Spinal cord (tissue), 10 donors: ENCODE measurements around the gene ZFP36L2. TPM values are rescaled to one million over a fixed set of nuclear protein-coding genes. Genes with fewer than 3 reads are reported as not detected.

Experiments
- DNase-seq, 6 donors: peaks; one replicate each; pipeline versions ENCODE4 v3.0.0 to v3.0.0-alpha.2; 2013 to 2015; ENCODE audit warnings: low spot score in 6 of 6, low read depth in 4 of 6
- H3K27ac ChIP-seq: one replicate; pipeline ENCODE4 v1.5.1; 2013; ENCODE audit warnings: low read depth, low read length, control low read depth
- H3K27me3 ChIP-seq: one replicate; pipeline ENCODE4 v1.6.1; 2013; ENCODE audit warnings: low read length; ENCODE audit not compliant: control insufficient read depth, insufficient read depth
- H3K36me3 ChIP-seq: one replicate; pipeline ENCODE4 v1.6.1; 2013; ENCODE audit warnings: low read length; ENCODE audit not compliant: control insufficient read depth, insufficient read depth
- H3K4me1 ChIP-seq: one replicate; pipeline ENCODE4 v1.6.1; 2013; ENCODE audit warnings: low read length; ENCODE audit not compliant: control insufficient read depth, insufficient read depth
- H3K4me3 ChIP-seq: one replicate; pipeline ENCODE4 v1.5.1; 2013; ENCODE audit warnings: low read depth, low read length, control low read depth
- H3K9me3 ChIP-seq: one replicate; pipeline ENCODE4 v1.6.1; 2013; ENCODE audit warnings: low read length; ENCODE audit not compliant: control insufficient read depth, insufficient read depth
- WGBS: methylation state at CpG from one replicate; pipeline ENCODE4 v1.1.5; 2013; ENCODE audit warnings: missing lambda C conversion rate; ENCODE audit not compliant: insufficient coverage; 5-methylcytosine and 5-hydroxymethylcytosine counted together
- polyA plus RNA-seq, 2 donors: library from polyadenylated mRNA; unstranded; fragments of 120-200 nt; gene quantifications; one replicate each; pipeline ENCODE4 v1.2.1, GENCODE V29; 2013; ENCODE audit not compliant: insufficient read length in 2 of 2
- total RNA-seq, 2 donors: library from RNA; depleted of rRNA in 1 of 2; stranded (reverse); fragments of 120-200 nt in 1 of 2; fragments of >200 nt in 1 of 2; gene quantifications; one replicate each; pipeline versions ENCODE4 v1.2.3 to v1.2.4, GENCODE V29; 2013 to 2014
- donor health status: healthy.

ZFP36L2 gene
- total and polyA plus RNA-seq, 4 donors: 20.8 to 75.4 (median 50.2) TPM

DNA sequence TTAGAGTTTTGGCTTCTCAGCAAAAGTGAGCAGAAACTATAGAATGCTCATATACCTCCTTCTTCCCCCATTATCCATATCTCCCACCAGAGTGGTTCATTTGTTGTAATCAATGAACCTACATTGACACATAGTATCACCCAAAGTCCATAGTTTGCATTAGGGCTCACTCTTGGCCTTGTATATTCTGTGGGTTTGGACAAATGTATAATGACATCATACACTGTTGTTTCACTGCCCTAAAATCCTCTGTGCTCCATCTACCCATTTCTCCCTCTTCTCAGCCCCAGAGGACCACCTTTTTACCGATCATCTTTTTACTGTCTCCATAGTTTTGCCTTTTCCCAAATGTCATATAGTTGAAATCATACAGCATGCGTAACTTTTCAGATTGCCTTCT is 24.1 kb downstream of the ZFP36L2 start:
- Histone ChIP-seq H3K36me3 (no peaks in the 10 kb centered on the region), H3K4me3 (no peak overlapping the region), H3K27me3 (no peaks in the 10 kb centered on the region), H3K4me1 (peaks cover 17% of the 10 kb centered on the region), H3K27ac (no peak overlapping the region), H3K9me3 (no peaks in the 10 kb centered on the region)
- WGBS: 100% methylated on average over 2 of the region's 2 CpGs
- DNase-seq: no peak

DNA sequence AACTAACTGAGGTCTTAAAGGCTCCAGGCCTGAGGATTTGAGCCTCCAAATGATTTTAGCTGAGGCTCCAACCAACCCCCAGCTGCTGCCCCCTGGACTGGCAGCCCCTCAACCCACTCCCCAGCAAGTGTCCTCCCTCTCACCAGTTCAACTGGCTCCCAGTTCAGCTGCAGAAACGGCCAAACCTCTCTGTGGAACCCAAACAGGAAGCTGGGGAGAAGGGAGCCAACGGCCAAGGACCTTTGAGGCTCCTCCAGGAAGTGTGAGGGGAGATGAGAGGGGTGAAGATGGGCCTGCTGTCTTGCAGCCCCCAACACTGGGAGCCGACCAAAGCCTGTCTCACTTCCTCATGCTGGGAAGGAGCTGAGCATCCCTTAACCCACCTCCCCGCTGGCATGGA is 24.9 kb downstream of the ZFP36L2 start:
- Histone ChIP-seq H3K27ac (no peak overlapping the region), H3K36me3 (no peaks in the 10 kb centered on the region), H3K4me3 (no peak overlapping the region), H3K4me1 (peaks cover 22% of the 10 kb centered on the region), H3K27me3 (no peaks in the 10 kb centered on the region), H3K9me3 (no peaks in the 10 kb centered on the region)
- no peak for DNase-seq
- 37% methylated on average over 2 of the region's 4 CpGs for WGBS

DNA sequence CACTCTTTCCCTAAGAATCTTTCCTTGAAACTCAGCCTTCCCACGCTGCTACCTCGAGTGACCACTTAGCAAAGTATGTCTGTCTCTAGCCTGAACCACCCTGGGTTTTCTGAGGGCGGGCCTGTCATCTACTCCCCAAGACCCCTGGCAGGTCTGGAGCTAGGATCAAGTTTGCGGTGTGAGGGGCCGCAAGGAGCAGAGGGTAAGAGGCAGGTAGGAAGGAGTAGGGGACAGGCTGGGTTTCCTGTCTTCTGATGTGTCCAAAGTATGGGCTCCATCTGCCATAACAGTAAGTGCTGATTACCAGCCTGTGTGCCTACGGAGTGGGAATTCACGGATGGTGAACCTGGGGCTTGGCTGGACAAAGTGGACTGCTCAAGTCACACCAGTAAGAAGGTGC is 25.4 kb downstream of the ZFP36L2 start:
- H3K27me3 ChIP-seq: no peaks in the 10 kb centered on the region
- WGBS: 98% methylated on average over 7 of the region's 7 CpGs

DNA sequence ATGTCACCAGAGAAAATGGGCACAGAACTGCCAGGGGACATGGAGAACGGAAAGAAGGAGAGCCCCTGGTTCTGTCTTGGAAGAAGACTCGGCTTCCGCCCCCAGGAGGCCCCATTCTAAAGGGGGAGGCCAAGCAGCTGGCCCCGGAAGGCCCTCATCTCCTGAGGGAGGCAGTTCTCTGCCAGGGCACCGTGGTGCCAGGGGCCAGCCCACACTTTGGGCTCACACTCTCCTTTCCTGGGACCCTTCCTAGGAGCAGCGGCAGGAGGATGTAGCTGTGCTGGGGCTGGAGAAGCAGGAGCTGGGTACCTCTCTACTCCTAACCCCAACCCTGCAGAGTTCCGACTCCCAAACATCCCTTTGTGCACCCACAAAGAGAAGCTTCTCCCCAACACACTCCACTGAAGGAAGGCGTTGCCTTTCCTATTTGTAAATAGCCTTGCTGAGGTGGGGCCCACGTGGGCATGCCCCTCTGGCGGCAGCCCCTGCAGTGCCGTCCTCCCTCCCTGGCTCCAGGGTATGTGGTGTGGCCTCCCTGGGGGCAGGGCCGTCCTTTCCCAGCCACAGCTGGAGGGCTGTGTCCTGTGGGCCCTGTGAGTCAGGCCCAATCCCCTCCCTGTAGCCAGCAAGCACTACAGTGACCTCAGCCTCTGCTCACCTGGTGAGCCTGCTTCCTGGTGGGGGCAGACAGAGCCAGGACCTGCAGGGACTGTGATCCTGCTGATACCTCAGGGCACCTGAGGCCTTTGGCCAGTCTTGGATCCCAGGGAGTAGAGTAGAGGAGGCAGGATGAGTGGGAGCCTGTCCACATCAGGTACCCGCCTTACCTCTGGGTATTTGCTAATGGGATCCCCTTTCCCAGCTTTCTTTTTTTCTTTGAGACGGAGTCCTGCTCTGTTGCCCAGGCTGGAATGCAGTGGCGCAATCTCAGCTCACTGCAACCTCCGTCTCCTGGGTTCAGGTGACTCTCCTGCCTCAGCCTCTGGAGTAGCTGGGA is 26.6 kb downstream of the ZFP36L2 start:
- Histone ChIP-seq H3K27ac (no peak overlapping the region), H3K4me3 (no peak overlapping the region), H3K9me3 (no peaks in the 10 kb centered on the region), H3K4me1 (peaks cover 22% of the 10 kb centered on the region), H3K36me3 (no peaks in the 10 kb centered on the region), H3K27me3 (no peaks in the 10 kb centered on the region)
- WGBS: 70% methylated on average over 14 of the region's 16 CpGs
- DNase-seq: no peak

More for the DNA sequence above, 25.4 kb downstream of the ZFP36L2 start:
- Histone ChIP-seq H3K4me3 (no peak overlapping the region), H3K36me3 (no peaks in the 10 kb centered on the region), H3K27ac (no peak overlapping the region), H3K9me3 (no peaks in the 10 kb centered on the region), H3K4me1 (peaks cover 22% of the 10 kb centered on the region)
- no peak for DNase-seq

DNA sequence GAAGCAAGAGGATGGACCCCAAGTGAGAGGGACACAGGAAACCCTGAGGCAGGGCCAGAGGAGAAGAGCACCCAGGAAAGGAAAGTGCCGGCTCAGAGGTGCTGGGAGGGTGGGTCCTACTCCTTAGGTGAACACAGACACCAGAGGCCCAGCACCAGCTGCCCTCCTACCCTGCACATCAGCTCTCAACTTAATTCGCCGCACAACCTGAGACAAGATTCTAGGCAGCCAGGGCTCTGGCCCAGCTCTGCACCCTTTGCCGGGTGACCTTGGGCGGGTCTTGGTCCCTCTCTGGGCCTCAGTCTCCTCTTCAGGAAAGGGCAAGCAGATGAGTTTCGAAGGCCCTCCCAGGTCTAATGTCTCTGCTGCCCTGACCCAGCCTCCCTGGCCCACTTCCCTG is 28.1 kb downstream of the ZFP36L2 start:
- peaks cover 17% of the 10 kb centered on the region for H3K4me1 ChIP-seq
- WGBS: 97% methylated on average over 5 of the region's 6 CpGs
- H3K36me3 ChIP-seq: no peaks in the 10 kb centered on the region
- no peaks in the 10 kb centered on the region for H3K9me3 ChIP-seq
- no peak for DNase-seq
- no peak overlapping the region for H3K27ac ChIP-seq
- H3K4me3 ChIP-seq: no peak overlapping the region
- no peaks in the 10 kb centered on the region for H3K27me3 ChIP-seq

DNA sequence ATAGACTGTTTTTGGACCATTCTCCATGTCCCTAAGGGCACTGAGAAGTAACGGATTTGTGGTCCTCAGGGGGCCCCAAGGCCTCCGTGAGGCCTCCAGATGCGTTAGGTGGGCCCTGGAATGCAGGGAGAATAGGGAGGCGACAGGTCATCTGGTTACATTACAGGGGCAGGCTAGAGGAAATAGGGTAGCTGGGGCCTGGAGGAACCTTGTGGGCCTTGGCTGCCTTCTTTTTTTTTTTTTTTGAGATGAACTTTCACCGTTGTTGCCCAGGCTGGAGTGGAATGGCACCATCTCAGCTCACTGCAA is 28.9 kb downstream of the ZFP36L2 start:
- peaks cover 17% of the 10 kb centered on the region for H3K4me1 ChIP-seq
- DNase-seq: no peak
- no peaks in the 10 kb centered on the region for H3K27me3 ChIP-seq
- H3K9me3 ChIP-seq: no peaks in the 10 kb centered on the region
- H3K27ac ChIP-seq: no peak overlapping the region
- H3K4me3 ChIP-seq: no peak overlapping the region
- WGBS: 76% methylated on average over 4 of the region's 5 CpGs
- H3K36me3 ChIP-seq: no peaks in the 10 kb centered on the region

DNA sequence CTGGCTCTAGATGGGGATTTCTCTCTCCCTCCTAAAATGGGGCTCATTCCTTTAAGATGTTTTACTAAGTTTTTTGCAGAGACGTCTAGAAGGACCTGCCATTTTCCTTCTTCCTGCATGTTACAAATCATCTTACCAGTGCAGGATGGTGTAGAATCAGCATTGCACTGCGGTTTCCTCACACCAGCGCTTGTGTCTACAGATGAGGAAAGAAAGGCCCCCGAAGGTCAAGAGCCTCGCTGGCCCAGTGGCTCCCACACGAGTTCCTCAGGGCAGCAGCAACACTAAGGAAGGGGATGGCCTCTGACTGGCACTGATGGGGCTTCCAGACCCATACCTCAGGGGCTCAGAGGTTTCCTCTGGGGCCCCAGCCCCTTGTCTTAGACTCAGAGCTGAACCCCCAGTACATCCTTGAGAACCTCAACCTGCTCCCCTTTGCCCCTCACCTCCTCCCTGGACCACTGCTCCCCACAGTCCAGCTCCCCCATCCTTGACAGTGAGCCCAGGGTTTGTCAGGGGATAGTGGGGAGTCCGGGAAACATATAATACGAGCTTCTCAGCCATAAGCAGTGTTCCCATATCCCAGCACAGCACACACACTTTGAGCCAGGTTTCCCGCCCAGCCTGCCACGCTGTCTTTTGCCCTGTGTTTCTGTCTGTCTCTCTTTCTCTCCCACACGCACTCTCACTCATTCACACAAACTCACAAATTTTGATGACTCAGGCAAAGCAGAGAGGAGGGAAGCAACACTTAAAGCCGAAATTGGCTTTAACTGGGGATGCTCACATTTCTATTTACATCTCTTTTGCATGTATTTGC is 29.4 kb downstream of the ZFP36L2 start:
- no peak overlapping the region for H3K4me3 ChIP-seq
- 78% methylated on average over 8 of the region's 12 CpGs for WGBS
- H3K9me3 ChIP-seq: no peaks in the 10 kb centered on the region
- H3K36me3 ChIP-seq: no peaks in the 10 kb centered on the region
- H3K4me1 ChIP-seq: peaks cover 17% of the 10 kb centered on the region
- no peaks in the 10 kb centered on the region for H3K27me3 ChIP-seq
- no peak for DNase-seq
- H3K27ac ChIP-seq: no peak overlapping the region

DNA sequence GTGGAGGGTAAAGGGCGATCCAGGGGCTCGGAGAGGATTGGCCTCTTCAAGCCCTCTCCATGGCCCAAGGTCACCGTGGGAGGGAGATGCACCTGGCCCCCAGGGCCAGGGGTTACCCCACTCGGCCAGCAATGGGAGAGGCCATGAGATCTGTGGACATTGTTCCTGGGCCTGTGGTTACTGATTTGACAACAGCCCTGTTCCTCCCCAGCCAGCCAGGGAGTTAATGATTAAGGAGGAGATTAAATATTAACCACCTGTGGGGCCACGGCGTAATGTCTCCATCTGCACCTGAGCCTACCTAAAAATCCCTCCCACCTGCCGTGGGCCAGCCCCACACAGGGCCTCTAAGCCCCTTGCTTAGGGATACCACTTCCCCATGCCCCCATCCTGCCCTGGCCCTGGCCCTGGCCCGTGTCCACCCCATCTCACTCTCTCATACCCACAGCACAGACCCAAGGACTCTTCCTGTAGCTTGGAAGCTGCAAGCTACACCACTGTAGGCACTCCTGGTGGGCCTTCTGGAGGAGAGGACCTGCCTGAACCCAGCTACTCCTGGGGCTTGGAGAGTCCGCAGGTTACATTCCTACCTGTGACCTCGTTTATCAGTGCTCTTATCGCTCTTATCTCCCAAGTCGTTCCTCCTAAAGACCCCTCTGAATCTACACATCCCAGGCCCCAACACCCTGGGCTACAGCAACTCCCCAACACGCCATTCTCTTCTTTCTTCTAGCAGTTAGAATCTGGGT is 32.1 kb downstream of the ZFP36L2 start:
- Histone ChIP-seq H3K9me3 (no peaks in the 10 kb centered on the region), H3K27me3 (no peaks in the 10 kb centered on the region), H3K4me1 (peaks cover 8% of the 10 kb centered on the region), H3K4me3 (no peak overlapping the region), H3K27ac (no peak overlapping the region), H3K36me3 (no peaks in the 10 kb centered on the region)
- DNase-seq: no peak
- 66% methylated on average over 10 of the region's 13 CpGs for WGBS

DNA sequence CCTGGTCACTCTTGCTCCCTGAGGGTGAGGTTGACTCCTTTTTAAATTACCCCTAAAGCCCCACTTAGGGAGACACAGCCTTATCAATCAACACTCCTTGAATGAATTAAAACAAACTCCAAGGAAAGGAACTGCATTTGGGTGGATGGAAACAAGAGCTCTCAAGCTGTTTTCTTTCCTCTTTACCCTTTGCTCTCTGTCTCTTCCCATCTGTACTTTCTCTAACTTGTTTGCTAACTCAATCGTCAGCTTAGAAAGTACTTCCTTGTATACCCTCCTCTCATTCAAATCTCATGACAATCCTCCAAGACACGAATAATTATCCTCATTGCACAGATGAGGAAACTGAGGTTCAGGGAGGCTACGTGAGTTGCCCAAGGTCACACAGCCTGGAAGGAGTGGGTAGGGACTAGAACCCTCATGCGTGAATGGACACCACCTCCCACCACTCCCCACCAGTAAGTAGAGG is 32.7 kb downstream of the ZFP36L2 start:
- Histone ChIP-seq H3K27ac (no peak overlapping the region), H3K9me3 (no peaks in the 10 kb centered on the region), H3K4me1 (peaks cover 8% of the 10 kb centered on the region), H3K27me3 (no peaks in the 10 kb centered on the region), H3K36me3 (no peaks in the 10 kb centered on the region), H3K4me3 (no peak overlapping the region)
- 63% methylated on average over 1 of the region's 4 CpGs for whole genome bisulfite sequencing
- DNase-seq: no peak
